Activated CD4-positive, alpha-beta T cell treated with anti-CD3 and anti-CD28 coated beads, Interleukin-2, amount 50 U/mL, for 1 hour (primary cell): ENCODE data around the gene HEPHL1.
"Not testable (repeated sequence)": the region's sequence is repeated elsewhere in the genome, so short reads cannot be mapped to it uniquely, and the experiment has no call there.

ENCODE experiments used
- DNase-seq: peaks from one replicate; pipeline ENCODE4 v3.0.0-alpha.2; 2020

Gene HEPHL1

GRCh38 chr11:94089341-94089740 lies 68.2 kb downstream of the HEPHL1 start:
- DNase-seq: no peak

GRCh38 chr11:94090401-94090800 lies 69.2 kb downstream of the HEPHL1 start:
- DNase-seq: no peak

GRCh38 chr11:94091091-94091490 lies 69.9 kb downstream of the HEPHL1 start:
- DNase-seq: no peak

- no peak for DNase-seq
Observed at GRCh38 chr11:94100253-94100652, 79.1 kb downstream of the HEPHL1 start.

- DNase-seq: no peak
Observed at GRCh38 chr11:94103471-94103870, 82.3 kb downstream of the HEPHL1 start.

- DNase-seq: no peak
Observed at GRCh38 chr11:94104734-94105133, 83.6 kb downstream of the HEPHL1 start.

- no peak for DNase-seq
Observed at GRCh38 chr11:94106716-94107115, 85.6 kb downstream of the HEPHL1 start.

- DNase-seq: no peak
Observed at GRCh38 chr11:94107363-94107762, 86.2 kb downstream of the HEPHL1 start.

GRCh38 chr11:94111241-94111640 lies 90.1 kb downstream of the HEPHL1 start:
- no peak for DNase-seq

- DNase-seq: no peak
Observed at GRCh38 chr11:94111660-94112059, 90.5 kb downstream of the HEPHL1 start.

GRCh38 chr11:94112206-94112953 lies 91.2 kb downstream of the HEPHL1 start:
- DNase-seq: no peak

GRCh38 chr11:94117197-94117574 lies 96.0 kb downstream of the HEPHL1 start:
- no peak for DNase-seq

GRCh38 chr11:94117871-94118270 lies 96.7 kb downstream of the HEPHL1 start:
- DNase-seq: no peak

- DNase-seq: not testable (repeated sequence)
Observed at GRCh38 chr11:94119676-94120075, 98.5 kb downstream of the HEPHL1 start.

- not testable (repeated sequence) for DNase-seq
Observed at GRCh38 chr11:94120516-94120915, 99.4 kb downstream of the HEPHL1 start.

- DNase-seq: no peak
Observed at GRCh38 chr11:94120946-94121345, 99.8 kb downstream of the HEPHL1 start.

GRCh38 chr11:94125407-94126115 lies 104.4 kb downstream of the HEPHL1 start:
- no peak for DNase-seq

- no peak for DNase-seq
Observed at GRCh38 chr11:94127638-94128037, 106.5 kb downstream of the HEPHL1 start.

GRCh38 chr11:94128291-94128745 lies 107.2 kb downstream of the HEPHL1 start:
- DNase-seq: no peak

GRCh38 chr11:94128746-94129511 lies 107.8 kb downstream of the HEPHL1 start, which contains the start of gene PANX1:
TSS of gene PANX1 (plus strand) at chr11:94128841. CDS start at chr11:94129313, 472 bp downstream.
- DNase-seq: peak; percentile 69

- no peak for DNase-seq
Observed at GRCh38 chr11:94129512-94130297, 108.6 kb downstream of the HEPHL1 start.

GRCh38 chr11:94130298-94131046 lies 109.3 kb downstream of the HEPHL1 start:
- no peak for DNase-seq
